Germinal center (tissue), 1 donor: ENCODE measurements around the gene ATP2B2.

ENCODE experiments used
- DNase-seq: peaks from one replicate; pipeline ENCODE4 v3.0.0; 2012; ENCODE audit warnings: mixed read lengths, low spot score

Gene ATP2B2

GRCh38 chr3:10328460-10329071 is 176.8 kb downstream of the ATP2B2 start:
- DNase-seq, result no peak

GRCh38 chr3:10327592-10327991 is 177.8 kb downstream of the ATP2B2 start:
- no peak for DNase-seq

- peak; percentile 52 for DNase-seq
Measured at GRCh38 chr3:10322352-10322710, 183.1 kb downstream of the ATP2B2 start.

- no peak for DNase-seq
Measured at GRCh38 chr3:10321630-10322351, 183.6 kb downstream of the ATP2B2 start.

GRCh38 chr3:10320320-10320677 is 185.1 kb downstream of the ATP2B2 start:
- DNase-seq, result no peak

GRCh38 chr3:10319804-10320203 is 185.6 kb downstream of the ATP2B2 start:
- DNase-seq, result no peak

GRCh38 chr3:10319251-10319650 is 186.1 kb downstream of the ATP2B2 start:
- no peak for DNase-seq

- no peak for DNase-seq
Measured at GRCh38 chr3:10317961-10318350, 187.4 kb downstream of the ATP2B2 start.

- no peak for DNase-seq
Measured at GRCh38 chr3:10317311-10317960, 187.9 kb downstream of the ATP2B2 start.

GRCh38 chr3:10315771-10316344 is 189.5 kb downstream of the ATP2B2 start:
- DNase-seq, result no peak

GRCh38 chr3:10315101-10315500 is 190.3 kb downstream of the ATP2B2 start:
- no peak for DNase-seq

GRCh38 chr3:10312861-10313260 is 192.5 kb downstream of the ATP2B2 start:
- no peak for DNase-seq

GRCh38 chr3:10312391-10312790 is 193.0 kb downstream of the ATP2B2 start:
- no peak for DNase-seq

- DNase-seq, result no peak
Measured at GRCh38 chr3:10311710-10312109, 193.7 kb downstream of the ATP2B2 start.

GRCh38 chr3:10310578-10310977 is 194.8 kb downstream of the ATP2B2 start:
- no peak for DNase-seq

- no peak for DNase-seq
Measured at GRCh38 chr3:10309736-10310135, 195.7 kb downstream of the ATP2B2 start.

- no peak for DNase-seq
Measured at GRCh38 chr3:10308678-10309077, 196.7 kb downstream of the ATP2B2 start.

GRCh38 chr3:10306156-10306555 is 199.2 kb downstream of the ATP2B2 start:
- DNase-seq, result no peak

GRCh38 chr3:10305331-10305902 is 200.0 kb downstream of the ATP2B2 start:
- DNase-seq, result no peak

GRCh38 chr3:10304905-10305304 is 200.5 kb downstream of the ATP2B2 start:
- DNase-seq, result no peak

- DNase-seq, result no peak
Measured at GRCh38 chr3:10303785-10304184, 201.6 kb downstream of the ATP2B2 start.

- no peak for DNase-seq
Measured at GRCh38 chr3:10303105-10303504, 202.3 kb downstream of the ATP2B2 start.

- DNase-seq, result no peak
Measured at GRCh38 chr3:10300087-10300486, 205.3 kb downstream of the ATP2B2 start.
